Small intestine (tissue), 7 donors: ENCODE results near the gene RBMS3. TPM values are rescaled to one million over a fixed set of nuclear protein-coding genes. Genes with fewer than 3 reads are reported as not detected.

Experiments used
- DNase-seq, 2 donors: peaks; one replicate each; pipeline versions ENCODE4 v3.0.0 to v3.0.0-alpha.2; 2013
- FAIRE-seq: peaks from 2 replicates; lab custom pipeline; 2012; peaks lifted over from hg19 to GRCh38; lab: Jason Lieb, UNC
- H3K27ac ChIP-seq, 3 donors: one replicate each; pipeline ENCODE4 v1.5.1; 2013; ENCODE audit warnings: low read length in 2 of 3, mild to moderate bottlenecking in 2 of 3, control low read depth in 1 of 3, inconsistent platforms in 1 of 3, low read depth in 1 of 3, moderate library complexity in 1 of 3
- H3K27me3 ChIP-seq, 3 donors: one replicate each; pipeline ENCODE4 v1.6.1; 2013; ENCODE audit warnings: low read length in 3 of 3, inconsistent platforms in 1 of 3; ENCODE audit not compliant: control insufficient read depth in 3 of 3, insufficient read depth in 3 of 3
- H3K36me3 ChIP-seq, 3 donors: one replicate each; pipeline ENCODE4 v1.6.1; 2013; ENCODE audit warnings: low read length in 3 of 3, inconsistent platforms in 1 of 3, low read depth in 1 of 3, mild to moderate bottlenecking in 1 of 3, moderate library complexity in 1 of 3; ENCODE audit not compliant: control insufficient read depth in 3 of 3, insufficient read depth in 2 of 3
- H3K4me1 ChIP-seq, 3 donors: one replicate each; pipeline ENCODE4 v1.6.1; 2013; ENCODE audit warnings: low read length in 2 of 3, inconsistent platforms in 1 of 3, low read depth in 1 of 3, mild to moderate bottlenecking in 1 of 3, moderate library complexity in 1 of 3; ENCODE audit not compliant: control insufficient read depth in 3 of 3, insufficient read depth in 2 of 3
- H3K4me3 ChIP-seq, 3 donors: one replicate each; pipeline ENCODE4 v1.5.1; 2013; ENCODE audit warnings: low read length in 3 of 3, control low read depth in 1 of 3, inconsistent platforms in 1 of 3, low read depth in 1 of 3, mild to moderate bottlenecking in 1 of 3, moderate library complexity in 1 of 3
- H3K9me3 ChIP-seq, 2 donors: one replicate each; pipeline ENCODE4 v1.6.1; 2013; ENCODE audit warnings: low read depth in 1 of 2, low read length in 1 of 2; ENCODE audit not compliant: control insufficient read depth in 2 of 2, insufficient read depth in 1 of 2
- WGBS, 3 donors: extraction: QIAGEN DNeasy Blood & Tissue Kit; methylation state at CpG; one replicate each; pipeline ENCODE4 v1.1.7; 2013; 5-methylcytosine and 5-hydroxymethylcytosine counted together
- polyA plus RNA-seq, 4 donors: library from polyadenylated mRNA; stranded (reverse) in 3 of 4; unstranded in 1 of 4; fragments of 200-250 nt in 3 of 4; fragments of 120-200 nt in 1 of 4; gene quantifications; one replicate each; pipeline versions ENCODE4 v1.2.1 to v1.2.3, GENCODE V29; 2013
- donor health status: healthy with polysubstance abuse.
- donor health status: control.
- donor health status: control.
- donor health status: Bipolar disorder and iron deficiency.
- donor health status: healthy.

Gene RBMS3
- polyA plus RNA-seq, 4 donors = 0.81 to 6.4 (median 4.8) TPM; not detected in 1

DNA sequence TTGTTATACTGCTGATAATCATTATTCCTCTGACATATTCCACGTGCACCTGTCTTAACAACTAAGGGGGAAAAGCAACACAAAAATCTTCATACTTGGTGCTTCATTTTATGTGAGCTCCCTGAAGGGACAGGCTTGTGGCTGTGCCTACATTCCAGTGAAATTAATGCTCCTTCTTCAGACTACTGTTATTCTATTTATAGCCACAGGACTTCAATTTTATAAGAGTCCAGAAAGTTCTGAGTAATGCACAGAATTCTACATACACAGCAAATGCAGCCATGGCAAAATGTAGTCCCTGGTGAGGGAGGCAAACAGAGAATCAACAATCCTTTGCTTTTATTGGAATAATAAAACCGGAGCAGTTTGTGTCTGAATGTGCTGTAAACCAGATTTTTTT, 417.1 kb downstream of the RBMS3 start:
- peaks cover 0 to 15% of the 10 kb centered on the region in 2 donors for H3K9me3 ChIP-seq
- H3K4me1 ChIP-seq = peaks cover 0 to 5% (median 0%) of the 10 kb centered on the region in 3 donors
- WGBS, 3 donors = 65 to 69% (median 68%) methylated on average over 2 of the region's 2 CpGs
- FAIRE-seq (no peak), DNase-seq (no peak)
- H3K36me3 ChIP-seq = no peaks in the 10 kb centered on the region
- no peak overlapping the region for H3K27ac ChIP-seq
- no peak overlapping the region for H3K4me3 ChIP-seq
- H3K27me3 ChIP-seq = no peaks in the 10 kb centered on the region

DNA sequence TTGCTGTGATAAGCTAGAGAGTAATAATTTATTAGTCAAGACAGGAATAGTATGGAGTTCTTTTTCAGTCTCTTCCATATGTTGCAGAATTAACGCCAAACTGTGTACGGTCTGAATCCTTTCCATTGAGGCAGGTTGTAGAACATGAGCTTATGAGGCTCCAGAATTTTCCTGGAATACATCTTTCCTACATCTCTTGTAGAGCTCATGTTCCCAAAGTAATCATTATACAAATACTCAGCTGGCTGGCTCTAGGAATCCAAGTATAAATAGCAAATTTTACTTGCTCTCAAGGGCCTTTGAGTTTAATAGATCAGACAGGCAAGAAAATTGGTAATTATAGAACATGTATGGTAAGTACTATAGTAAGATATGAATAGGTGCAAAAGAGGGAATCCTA, 419.4 kb downstream of the RBMS3 start:
- Histone ChIP-seq H3K4me1 (peaks cover 0 to 5% (median 0%) of the 10 kb centered on the region in 3 donors), H3K9me3 (peaks cover 0 to 15% of the 10 kb centered on the region in 2 donors), H3K27me3 (no peaks in the 10 kb centered on the region), H3K36me3 (no peaks in the 10 kb centered on the region), H3K4me3 (no peak overlapping the region), H3K27ac (no peak overlapping the region)
- DNase-seq (no peak), FAIRE-seq (no peak)
- WGBS, 3 donors = 92 to 93% (median 92%) methylated on average over 2 of the region's 2 CpGs

DNA sequence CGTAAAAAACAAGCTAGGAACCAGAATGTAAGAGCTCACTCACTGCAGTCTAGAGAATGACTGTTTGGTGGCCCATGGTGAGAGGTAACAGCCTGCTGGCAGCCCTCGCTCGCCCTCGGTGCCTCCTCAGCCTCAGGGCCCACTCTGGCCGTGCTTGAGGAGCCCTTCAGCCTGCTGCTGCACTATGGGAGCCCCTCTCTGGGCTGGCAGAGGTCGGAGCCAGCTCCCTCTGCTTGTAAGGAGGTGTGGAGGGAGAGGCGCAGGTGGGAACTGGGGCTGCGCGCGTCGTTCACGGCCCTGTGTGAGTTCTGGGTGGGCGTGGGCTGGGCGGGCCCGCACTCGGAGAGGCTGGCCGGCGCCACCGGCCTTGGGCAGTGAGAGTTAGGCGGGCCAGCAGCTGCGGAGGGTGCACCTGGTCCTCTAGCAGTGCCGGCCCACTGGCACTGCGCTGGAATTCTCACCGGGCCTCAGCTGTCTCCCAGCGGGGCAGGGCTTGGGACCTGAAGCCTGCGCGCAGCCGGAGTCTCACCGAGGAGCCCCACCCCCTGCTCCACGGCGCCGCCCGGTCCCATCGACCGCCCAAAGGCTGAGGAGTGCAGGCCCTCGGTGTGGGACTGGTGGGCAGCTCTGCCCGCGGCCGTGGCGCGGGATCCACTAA, 420.6 kb downstream of the RBMS3 start:
- Histone ChIP-seq H3K4me3 (no peak overlapping the region), H3K9me3 (peaks cover 0 to 15% of the 10 kb centered on the region in 2 donors), H3K4me1 (peaks cover 0 to 5% (median 0%) of the 10 kb centered on the region in 3 donors), H3K27ac (no peak overlapping the region), H3K36me3 (no peaks in the 10 kb centered on the region), H3K27me3 (no peaks in the 10 kb centered on the region)
- no peak for DNase-seq
- FAIRE-seq = no peak
- WGBS, 3 donors = 90 to 92% (median 91%) methylated on average over 28 to 41 of the region's 41 CpGs

DNA sequence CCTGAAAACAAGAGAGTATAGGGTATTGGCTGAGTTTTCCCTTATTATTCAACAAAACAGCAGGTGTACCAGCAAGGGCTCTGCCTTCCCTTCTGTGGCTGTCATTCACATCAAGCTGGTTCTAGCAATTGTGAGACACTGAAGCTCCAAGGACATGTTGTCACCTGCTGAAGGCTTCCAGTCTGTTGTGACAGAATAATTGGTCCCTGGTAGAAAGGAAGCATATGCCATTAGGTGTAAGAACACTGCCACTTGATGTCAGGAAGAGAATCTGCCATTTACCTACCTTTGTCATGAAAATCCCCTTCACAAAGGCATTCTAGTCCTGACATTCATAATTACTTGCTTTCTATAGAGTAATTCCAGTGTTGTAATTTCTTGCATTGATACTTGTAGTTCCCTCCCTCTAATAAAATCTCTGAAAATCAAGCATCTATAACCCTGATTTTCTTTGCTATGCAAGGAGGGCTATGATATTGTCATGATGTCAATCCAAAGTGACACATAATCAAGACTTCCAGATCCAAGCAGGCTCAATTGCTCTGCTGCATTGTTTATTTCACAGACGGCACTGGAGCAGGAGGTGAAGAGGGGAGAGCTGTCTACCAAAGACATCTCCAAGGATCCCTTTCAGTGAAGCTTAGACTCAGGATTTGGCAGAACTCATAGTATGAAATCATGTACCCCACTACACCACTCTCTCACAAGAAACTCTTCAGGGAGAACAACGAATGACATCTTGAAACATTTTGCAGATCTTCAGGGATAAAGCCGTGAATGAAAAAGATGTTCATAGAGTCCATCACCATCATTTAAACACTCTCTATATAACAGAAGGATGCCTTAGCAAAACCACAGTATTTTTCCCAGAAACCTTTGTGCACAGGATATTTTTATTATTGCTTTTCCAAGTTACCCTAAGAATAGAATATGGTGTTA, 425.3 kb downstream of the RBMS3 start:
- WGBS, 3 donors = 63 to 83% (median 79%) methylated on average over 3 of the region's 3 CpGs
- no peak for DNase-seq
- H3K4me3 ChIP-seq = no peak overlapping the region
- no peak for FAIRE-seq
- H3K9me3 ChIP-seq = peaks cover 0 to 11% of the 10 kb centered on the region in 2 donors
- no peak overlapping the region for H3K27ac ChIP-seq
- H3K27me3 ChIP-seq = no peaks in the 10 kb centered on the region
- no peaks in the 10 kb centered on the region for H3K36me3 ChIP-seq
- no peaks in the 10 kb centered on the region for H3K4me1 ChIP-seq

DNA sequence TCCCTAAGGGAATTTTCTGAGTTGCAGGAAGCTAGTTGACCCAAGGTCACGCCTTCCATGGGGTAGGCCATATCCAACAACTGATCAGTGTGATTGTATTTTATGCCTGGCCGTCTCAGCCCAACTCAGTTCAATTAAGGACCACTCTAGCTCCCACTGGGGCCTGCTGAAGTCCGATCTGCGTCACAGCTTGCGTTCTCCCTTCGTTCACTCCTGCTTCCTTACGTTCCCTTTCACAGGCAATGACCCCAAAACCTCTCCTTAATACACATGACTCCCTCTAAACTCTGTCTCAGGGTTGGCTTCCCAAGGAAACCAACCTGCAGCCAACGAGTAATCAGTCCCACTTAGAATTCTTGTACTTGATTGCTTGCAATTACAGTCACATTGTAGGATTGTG, 428.0 kb downstream of the RBMS3 start:
- DNase-seq = no peak
- 80 to 83% (median 82%) methylated on average over 8 of the region's 8 CpGs for WGBS, 3 donors
- no peak for FAIRE-seq
- Histone ChIP-seq H3K4me1 (no peaks in the 10 kb centered on the region), H3K27ac (no peak overlapping the region), H3K9me3 (no peaks in the 10 kb centered on the region), H3K27me3 (no peaks in the 10 kb centered on the region), H3K4me3 (no peak overlapping the region), H3K36me3 (no peaks in the 10 kb centered on the region)

DNA sequence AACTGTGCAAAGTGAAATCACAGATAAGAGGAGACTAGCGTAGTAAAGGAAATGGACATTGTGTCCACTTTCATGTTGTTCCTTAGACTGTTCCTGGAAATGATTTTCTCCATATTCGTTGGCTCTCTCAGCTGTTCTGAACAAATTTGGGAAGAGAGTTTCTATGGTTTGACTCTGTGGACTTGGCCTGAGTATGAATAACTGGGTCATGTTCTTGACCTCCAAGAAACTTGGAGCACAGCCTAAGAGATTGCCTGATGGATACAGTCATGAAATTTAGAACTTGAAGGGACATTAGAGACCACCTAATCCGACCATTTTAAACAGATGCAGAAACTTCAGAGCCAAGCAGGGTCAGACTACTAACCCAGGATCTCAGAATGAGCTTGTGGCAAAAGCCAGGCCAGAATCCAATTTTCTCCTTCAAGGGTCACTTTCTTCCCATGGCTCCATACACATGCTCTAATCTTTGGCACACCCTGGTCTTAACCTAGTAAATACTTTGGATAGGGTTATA, 430.4 kb downstream of the RBMS3 start:
- H3K27ac ChIP-seq = no peak overlapping the region
- H3K27me3 ChIP-seq = no peaks in the 10 kb centered on the region
- 39 to 49% (median 44%) methylated on average over 3 of the region's 3 CpGs for WGBS, 3 donors
- DNase-seq (no peak), FAIRE-seq (no peak)
- no peaks in the 10 kb centered on the region for H3K4me1 ChIP-seq
- no peaks in the 10 kb centered on the region for H3K9me3 ChIP-seq
- H3K4me3 ChIP-seq = no peak overlapping the region
- no peaks in the 10 kb centered on the region for H3K36me3 ChIP-seq

DNA sequence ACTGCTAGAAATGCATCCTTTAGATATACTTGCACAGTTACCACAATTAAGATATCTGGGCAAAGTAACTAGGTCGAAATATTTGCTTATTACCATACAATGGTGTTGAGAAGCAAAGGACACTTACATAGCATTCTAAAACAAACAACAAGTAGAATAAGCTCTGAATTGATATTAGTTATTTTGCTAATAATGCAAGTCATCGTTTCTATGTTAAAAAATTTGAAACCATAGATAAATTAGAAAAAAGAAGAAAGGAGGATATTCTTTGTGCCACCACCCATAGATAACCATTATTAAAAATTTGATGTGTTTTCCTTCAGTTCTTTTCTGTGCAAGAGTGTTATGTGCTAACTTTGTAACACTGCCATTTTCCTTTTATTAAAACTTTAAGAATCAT, 435.3 kb downstream of the RBMS3 start:
- no peak overlapping the region for H3K27ac ChIP-seq
- no peaks in the 10 kb centered on the region for H3K27me3 ChIP-seq
- no peaks in the 10 kb centered on the region for H3K9me3 ChIP-seq
- no peaks in the 10 kb centered on the region for H3K36me3 ChIP-seq
- no peak for DNase-seq
- H3K4me3 ChIP-seq = no peak overlapping the region
- H3K4me1 ChIP-seq = no peaks in the 10 kb centered on the region
- 80 to 88% (median 82%) methylated on average over 2 of the region's 2 CpGs for WGBS, 3 donors
- no peak for FAIRE-seq

DNA sequence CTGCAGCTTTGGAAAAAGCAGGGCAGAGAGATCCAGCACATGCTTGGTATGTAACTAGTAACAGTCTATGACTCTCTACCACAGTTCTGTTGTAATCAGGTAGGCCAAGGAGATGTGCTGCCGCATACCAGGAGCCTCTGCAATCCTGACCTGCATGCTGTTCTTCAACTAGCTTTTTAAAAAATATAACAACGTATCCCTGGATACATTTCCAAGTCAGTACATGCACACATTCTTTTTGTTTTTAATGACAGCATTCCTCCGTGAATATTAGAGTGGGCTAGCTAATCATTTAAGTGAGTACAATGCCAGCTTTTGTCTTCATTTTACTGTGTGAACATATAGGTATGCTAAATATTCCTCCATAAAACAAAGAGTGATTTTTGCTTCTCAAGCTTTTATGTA, 437.8 kb downstream of the RBMS3 start:
- no peak for FAIRE-seq
- no peaks in the 10 kb centered on the region for H3K9me3 ChIP-seq
- WGBS, 3 donors = 62 to 75% (median 62%) methylated on average over 3 of the region's 3 CpGs
- no peak for DNase-seq
- H3K27ac ChIP-seq = no peak overlapping the region
- no peaks in the 10 kb centered on the region for H3K36me3 ChIP-seq
- H3K4me1 ChIP-seq = no peaks in the 10 kb centered on the region
- no peak overlapping the region for H3K4me3 ChIP-seq
- no peaks in the 10 kb centered on the region for H3K27me3 ChIP-seq
